UCSD-AML1 (cell line): Measurements from ENCODE around the gene RFFL.
"Not testable (repeated sequence)": the region's sequence is repeated elsewhere in the genome, so short reads cannot be mapped to it uniquely, and the experiment has no call there.

Source experiments
- DNase-seq: peaks from one replicate; lab custom pipeline; 2025; ENCODE audit not compliant: unreplicated experiment; lab: John Stamatoyannopoulos, UW

RFFL gene

GRCh38 chr17:35006961-35007360 is 56.5 kb downstream of the RFFL start:
- no peak for DNase-seq

GRCh38 chr17:35006345-35006744 is 57.2 kb downstream of the RFFL start:
- DNase-seq: no peak

GRCh38 chr17:35003778-35004177 is 59.7 kb downstream of the RFFL start:
- no peak for DNase-seq

GRCh38 chr17:35002876-35003551 is 60.5 kb downstream of the RFFL start:
- DNase-seq: no peak

GRCh38 chr17:35001549-35001948 is 62.0 kb downstream of the RFFL start:
- no peak for DNase-seq

GRCh38 chr17:35000965-35001364 is 62.5 kb downstream of the RFFL start:
- DNase-seq: not testable (repeated sequence)

- DNase-seq: no peak
Measured at GRCh38 chr17:34999456-34999855, 64.1 kb downstream of the RFFL start.

- DNase-seq: peak; percentile 83
Measured at GRCh38 chr17:34998205-34998604, 65.3 kb downstream of the RFFL start.

GRCh38 chr17:34997355-34997862 is 66.1 kb downstream of the RFFL start:
- no peak for DNase-seq

- no peak for DNase-seq
Measured at GRCh38 chr17:34996422-34997285, 66.9 kb downstream of the RFFL start.

- DNase-seq: no peak
Measured at GRCh38 chr17:34993031-34993430, 70.5 kb downstream of the RFFL start.

GRCh38 chr17:34991606-34992005 is 71.9 kb downstream of the RFFL start:
- no peak for DNase-seq

GRCh38 chr17:34990921-34991365 is 72.6 kb downstream of the RFFL start:
- DNase-seq: no peak

GRCh38 chr17:34989473-34989872 is 74.0 kb downstream of the RFFL start:
- DNase-seq: no peak

GRCh38 chr17:34988644-34989043 is 74.9 kb downstream of the RFFL start:
- DNase-seq: no peak

- no peak for DNase-seq
Measured at GRCh38 chr17:34987232-34987631, 76.3 kb downstream of the RFFL start.

GRCh38 chr17:34981538-34982241 is 81.8 kb downstream of the RFFL start:
- no peak for DNase-seq

- DNase-seq: peak; percentile 88
Measured at GRCh38 chr17:34980681-34981537, 82.6 kb downstream of the RFFL start.

- DNase-seq: peak; percentile 93
Measured at GRCh38 chr17:34980353-34980680, 83.2 kb downstream of the RFFL start, which contains the start of gene LIG3. Gene LIG3, plus strand, starts transcription at chr17:34980512. Its CDS starts 2,494 bp downstream, at chr17:34983006.

GRCh38 chr17:34979650-34980352 is 83.7 kb downstream of the RFFL start:
- DNase-seq: no peak
